IPS-NIHi7 (cell line): ENCODE data around the gene NSD1.
A peak's percentile ranks its signal among the peaks of the same experiment; 100 is the strongest.

Experiments
- DNase-seq: peaks from one replicate; pipeline ENCODE4 v3.0.0; 2012; ENCODE audit warnings: mixed read lengths; ENCODE audit errors: extremely low spot score

NSD1 gene

DNA sequence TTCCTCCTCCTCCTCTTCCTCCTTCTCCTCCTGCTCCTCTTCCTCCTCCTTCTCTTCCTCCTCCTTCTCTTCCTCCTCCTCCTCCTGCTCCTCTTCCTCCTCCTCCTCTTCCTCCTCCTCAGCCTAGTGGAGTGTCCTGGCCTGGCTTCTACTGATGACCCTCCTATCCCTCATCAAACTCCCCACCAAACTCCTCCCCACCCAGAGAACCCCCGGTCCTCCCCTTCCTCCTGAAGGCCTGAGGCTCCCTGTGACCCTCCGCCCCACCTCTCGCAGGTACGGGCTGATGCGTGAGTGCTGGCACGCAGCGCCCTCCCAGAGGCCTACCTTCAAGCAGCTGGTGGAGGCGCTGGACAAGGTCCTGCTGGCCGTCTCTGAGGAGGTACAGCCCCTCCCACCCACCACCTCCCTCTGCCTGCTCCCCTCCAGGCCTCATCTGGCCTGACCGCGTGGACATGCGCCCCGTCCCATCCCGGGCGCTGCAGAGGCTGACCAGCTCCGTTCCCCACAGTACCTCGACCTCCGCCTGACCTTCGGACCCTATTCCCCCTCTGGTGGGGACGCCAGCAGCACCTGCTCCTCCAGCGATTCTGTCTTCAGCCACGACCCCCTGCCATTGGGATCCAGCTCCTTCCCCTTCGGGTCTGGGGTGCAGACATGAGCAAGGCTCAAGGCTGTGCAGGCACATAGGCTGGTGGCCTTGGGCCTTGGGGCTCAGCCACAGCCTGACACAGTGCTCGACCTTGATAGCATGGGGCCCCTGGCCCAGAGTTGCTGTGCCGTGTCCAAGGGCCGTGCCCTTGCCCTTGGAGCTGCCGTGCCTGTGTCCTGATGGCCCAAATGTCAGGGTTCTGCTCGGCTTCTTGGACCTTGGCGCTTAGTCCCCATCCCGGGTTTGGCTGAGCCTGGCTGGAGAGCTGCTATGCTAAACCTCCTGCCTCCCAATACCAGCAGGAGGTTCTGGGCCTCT lies 36.3 kb upstream of the NSD1 start:
- DNase-seq: no peak

DNA sequence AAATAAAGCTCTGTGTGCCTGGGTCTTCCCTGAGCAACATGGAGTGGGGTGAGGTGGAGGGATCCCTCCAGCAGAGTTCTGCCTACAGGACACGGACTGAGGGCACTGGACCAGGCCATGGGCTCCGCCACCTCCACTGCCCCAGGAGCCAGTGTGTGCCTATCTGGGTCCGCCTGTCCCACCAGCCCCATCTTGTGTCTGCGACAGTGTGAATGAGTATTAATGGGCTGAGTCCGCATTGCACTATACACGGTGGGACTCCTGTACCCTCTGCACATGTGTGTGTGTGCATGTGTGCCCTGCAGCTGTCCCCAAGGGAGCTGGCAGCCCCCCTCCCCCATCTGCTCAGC lies 35.5 kb upstream of the NSD1 start:
- DNase-seq: no peak

DNA sequence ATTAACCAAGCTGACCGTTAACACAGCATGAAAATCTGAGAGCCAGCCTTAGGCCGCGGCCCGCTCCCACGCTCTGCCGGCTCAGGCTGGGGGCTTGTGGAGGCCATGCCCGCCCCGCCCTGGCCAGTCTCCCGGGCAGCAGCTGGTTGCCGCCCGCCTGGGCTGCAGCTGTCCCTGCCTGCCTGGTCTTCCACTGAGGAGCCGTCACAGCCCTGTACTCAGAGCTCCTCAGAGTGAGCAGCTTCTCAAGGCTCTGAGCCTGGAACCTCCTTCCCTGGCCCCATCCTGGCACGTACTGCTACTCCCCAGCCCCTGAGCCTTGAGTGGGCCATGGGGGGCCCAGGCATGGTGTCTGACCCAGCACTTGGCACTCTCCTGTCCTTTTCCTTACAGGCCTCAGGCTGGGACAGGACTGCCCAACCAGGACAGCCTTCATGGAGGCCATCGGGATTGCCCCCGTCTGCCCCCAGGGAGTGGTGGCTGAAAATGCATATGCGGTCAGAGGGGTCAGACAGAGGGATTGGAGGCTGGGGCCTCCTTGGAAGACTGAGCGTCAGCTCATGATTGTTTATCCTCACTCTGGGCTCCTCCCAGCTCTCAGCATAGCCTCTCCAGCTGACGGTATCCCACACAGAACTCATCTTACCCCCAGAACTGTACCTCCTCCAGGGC lies 35.0 kb upstream of the NSD1 start:
- DNase-seq: no peak

DNA sequence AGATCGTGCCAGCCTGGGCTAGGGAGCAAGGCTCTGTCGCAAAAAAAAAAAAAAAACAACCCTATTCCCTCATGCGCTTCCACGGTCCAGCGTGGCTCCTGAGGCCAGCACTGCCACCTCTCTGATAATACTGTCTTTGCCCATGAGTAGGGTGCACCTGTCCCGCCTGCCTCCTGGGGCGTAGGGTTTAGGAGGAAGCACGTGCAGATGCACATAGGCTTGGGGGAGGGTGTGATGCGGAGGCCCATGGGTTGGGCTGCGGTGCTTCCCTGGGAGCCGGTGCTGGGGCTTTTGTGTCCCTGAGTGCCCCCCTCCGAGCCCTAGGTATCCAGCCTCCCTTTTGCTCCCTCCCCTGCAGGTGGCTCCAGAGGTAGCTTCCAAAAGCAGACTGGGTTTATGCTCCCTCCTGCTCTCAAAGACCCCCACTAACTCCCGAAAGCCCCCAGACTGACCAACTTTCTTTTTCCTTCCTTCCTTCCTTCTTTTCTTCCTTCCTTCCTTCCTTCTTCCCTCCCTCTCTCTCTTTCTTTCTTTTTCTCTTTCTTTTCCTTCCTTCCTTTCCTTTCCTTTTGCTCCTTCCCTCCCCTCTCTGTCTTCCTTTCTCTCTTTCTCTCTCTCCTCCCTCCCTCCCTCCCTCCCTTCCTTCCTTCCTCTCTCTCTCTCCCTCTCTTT lies 34.0 kb upstream of the NSD1 start:
- DNase-seq: peak; percentile 57

DNA sequence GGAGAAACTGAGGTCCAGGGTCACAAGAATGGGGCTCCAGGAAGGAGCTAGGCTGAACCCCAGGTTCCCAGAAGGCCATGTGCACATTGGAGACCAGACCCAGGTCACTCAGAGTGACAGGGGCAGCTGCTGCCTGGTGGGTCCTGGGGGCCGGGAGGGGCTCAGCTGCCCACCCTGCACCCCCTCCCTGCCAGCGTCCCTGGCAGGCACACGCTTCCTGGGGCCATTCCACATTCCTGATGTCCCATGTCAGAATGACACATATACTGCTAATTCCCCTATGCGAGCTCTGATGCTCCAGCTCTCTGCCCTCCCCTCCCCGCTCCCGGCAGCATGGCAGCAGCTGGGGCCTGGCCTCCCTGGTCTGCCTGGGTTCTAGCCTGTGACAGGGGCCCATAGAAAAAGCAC lies 32.9 kb upstream of the NSD1 start:
- no peak for DNase-seq

DNA sequence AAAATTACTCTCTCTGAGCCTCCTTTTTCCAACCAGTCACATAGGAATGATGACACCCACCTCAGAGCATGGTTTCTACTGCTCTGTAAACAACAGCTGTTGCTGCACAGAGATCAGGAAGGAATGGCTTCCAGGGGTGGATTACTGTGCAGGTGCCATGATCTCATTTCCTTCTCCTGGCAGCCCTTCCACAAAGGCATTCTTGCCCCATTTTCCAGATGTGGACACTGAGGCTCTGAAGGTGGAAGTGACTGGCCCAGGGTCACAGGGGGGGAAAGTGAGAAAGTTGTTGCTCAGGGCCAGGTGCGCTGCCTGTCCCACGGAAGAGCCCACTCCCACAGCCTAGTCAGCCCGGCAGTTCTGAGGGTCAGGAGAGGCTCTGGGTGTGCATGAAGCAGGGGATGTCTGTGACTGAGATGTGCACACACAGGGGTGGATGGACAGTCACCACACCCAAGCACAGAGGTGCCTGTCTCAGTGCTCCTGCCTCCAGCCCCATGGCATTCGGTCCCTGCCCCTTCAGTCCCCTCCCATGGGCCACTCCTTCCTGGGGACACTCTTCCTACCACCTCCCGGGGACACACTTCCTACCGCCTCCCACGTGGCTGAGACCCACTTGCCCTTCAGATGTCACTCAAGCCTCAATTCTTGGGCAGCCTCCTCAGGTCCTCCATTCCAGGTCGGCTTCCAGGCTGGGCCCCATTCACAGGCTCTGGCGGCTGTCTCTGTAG lies 29.9 kb upstream of the NSD1 start:
- DNase-seq: no peak

DNA sequence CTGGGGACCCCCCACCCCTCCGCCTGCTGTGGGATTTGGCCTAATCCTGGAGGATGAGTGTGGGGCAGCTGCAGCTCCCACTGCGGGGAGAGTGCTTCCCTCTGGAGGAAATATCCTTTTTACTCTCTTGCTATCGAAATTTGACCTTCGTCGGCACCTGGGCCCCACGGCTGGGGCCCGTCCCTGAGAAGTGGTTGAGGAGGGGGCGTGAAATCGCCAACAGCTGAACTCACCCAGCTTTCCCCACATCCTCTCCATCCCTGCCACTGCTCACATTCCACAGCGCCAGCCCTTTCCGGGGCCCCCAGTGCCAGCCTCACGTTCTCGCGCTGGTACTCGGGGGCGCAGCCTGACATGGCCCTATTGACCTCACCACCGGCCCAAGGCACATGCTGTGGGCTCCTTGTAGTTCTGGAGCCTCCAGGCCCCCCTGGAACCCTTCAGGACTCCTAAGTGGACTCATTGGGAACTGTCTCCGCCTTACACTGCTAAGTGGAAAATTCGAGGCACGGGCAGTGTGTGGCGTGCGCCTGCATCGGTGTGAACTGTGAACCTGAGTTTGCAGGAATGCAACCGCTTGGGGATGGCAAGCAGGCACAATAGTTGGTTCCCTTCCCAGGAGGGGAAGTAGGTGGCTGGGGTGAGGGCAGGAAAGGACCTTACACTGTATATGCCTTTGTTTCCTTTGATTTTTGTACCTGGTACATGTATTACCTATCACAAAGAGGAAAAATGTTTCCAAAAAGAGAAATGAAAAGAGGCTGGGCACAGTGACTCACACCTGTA lies 27.7 kb upstream of the NSD1 start:
- DNase-seq: no peak

DNA sequence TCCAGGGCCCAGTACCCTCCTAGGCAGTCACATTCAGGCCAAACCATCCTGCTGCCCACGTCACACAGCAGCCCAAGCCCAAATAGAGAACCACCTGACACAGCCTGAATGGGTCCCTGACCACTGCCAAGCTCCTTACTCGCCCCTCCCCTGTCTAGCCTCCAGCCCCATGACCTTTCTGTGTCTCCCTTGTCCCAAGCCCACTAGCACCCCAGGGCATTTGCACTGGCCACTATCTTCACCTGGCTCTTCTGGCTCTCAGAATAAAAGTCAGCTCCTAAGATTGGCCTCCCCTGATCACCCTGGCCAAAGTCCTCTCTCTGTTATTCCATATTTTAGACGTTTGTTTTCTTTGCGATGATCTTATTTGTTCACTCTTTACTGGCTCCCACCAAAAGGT lies 26.4 kb upstream of the NSD1 start:
- DNase-seq: no peak

DNA sequence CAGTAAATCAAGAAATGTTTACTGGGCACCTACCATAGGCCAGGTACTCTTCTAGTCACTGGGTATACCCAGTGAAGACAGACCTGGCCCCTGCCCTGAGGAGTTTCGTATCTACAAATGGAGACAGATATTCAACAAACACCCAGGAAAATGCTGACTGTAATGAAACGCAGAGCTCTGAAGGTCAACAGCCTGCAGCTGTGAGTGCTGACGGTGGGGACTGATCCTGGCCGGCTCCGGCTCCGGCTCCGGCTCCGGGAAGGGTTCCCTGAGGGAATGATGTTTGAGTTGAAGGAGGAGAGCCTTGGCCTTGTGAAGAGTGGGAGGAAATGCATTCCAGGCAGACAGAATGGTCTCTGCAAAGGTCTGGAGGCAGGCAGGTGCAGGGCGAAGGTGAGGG lies 23.8 kb upstream of the NSD1 start:
- DNase-seq: no peak

DNA sequence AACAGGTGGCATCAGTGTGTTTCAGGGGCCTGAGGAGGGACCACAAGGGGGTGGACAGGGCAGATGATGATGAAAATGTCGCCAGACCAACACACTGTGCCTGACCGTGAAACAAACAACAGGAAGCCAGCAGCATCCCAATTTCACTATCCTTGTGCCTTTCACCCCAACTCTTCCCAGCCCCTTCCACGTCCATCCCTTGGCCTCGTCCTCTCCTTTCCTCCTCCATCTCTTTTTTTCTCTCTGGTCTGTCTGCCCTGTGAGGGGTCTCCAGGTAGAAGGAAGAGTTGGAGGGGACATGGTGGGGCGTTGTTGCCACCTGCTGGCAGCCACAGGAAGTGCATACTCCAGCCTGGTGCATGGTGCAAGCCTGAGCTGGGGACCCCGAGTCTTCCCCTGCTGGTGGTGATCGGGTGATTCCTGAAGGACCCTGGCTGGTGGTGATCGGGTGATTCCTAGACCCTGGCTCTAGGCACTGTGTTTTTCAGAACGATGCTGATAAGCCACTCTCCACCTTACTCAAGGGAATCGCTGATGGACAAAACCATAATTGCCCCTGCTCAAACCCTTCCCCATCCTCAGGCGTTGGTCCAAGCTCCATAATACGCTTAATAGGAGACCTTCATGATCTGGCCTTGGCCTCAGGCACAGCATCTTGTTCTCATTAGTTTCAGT lies 21.7 kb upstream of the NSD1 start:
- DNase-seq: peak; percentile 94

DNA sequence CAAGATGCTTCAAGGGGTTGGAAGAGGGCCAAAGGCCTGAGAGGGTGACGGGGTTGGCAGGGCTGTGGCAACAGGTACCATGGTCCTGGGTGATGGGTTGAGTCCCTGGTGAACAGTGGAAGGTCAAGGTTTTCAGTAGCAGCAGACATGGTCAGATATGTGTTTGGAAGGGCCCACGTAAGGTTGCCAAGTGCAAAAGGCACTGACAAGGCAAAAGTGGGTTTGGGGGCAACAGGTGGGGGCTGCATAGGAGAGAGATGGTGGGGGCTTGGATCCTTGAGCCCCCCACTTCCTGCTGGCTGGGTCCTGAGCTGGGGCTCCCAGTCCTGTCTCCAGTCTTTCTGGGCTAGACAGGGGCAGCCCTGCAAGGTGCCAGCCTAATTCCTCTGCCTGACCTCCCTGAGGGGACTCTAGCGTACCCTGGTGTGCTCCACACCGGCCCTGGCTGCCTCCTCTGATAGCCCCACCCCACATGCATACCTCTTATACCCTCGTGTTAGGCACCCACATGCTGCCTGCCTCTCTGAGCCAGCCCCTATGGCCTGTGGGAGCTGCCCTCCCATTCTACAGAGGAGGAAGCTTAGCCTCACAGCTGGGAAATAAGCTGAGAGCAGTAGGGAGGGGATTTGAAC lies 20.9 kb upstream of the NSD1 start:
- no peak for DNase-seq

DNA sequence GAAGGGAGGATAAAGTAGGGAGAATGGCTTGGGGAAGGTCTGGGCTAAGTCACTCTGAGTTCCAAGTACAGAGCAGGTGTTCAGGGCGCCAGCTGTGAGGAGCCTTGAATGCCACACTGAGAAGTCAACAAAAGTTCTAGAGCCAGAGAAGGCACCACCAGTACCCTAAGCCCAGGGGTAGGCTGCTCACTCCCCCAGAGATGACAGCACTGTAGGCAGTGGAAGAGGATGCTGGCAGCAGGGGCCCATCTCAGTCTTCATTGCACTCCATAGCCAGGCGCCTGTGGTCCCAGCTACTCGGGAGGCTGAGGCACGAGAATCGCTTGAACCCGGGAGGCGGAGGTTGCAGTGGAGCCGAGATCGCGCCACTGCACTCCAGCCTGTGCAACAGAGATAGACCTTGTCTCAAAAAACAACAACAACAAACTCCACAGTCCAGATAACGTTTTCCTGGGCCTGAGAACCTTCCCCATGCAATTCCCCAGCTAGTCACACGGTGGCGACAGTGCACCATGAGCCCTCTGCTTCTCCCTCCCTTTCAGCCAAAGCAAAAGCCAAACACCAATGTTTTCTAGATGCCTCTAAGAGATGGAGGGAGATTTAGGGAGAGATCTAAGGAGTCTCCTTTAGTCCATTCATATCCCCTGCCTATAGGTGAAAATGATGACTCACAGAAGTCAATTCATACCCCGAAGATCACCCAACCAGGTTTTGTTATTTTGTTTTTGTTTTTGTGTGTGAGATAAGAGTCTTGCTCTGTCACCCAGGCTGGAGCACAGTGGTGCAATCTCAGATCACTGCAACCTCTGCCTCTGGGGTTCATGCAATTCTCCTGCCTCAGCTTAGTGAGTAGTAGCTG lies 19.8 kb upstream of the NSD1 start:
- DNase-seq: peak; percentile 85

DNA sequence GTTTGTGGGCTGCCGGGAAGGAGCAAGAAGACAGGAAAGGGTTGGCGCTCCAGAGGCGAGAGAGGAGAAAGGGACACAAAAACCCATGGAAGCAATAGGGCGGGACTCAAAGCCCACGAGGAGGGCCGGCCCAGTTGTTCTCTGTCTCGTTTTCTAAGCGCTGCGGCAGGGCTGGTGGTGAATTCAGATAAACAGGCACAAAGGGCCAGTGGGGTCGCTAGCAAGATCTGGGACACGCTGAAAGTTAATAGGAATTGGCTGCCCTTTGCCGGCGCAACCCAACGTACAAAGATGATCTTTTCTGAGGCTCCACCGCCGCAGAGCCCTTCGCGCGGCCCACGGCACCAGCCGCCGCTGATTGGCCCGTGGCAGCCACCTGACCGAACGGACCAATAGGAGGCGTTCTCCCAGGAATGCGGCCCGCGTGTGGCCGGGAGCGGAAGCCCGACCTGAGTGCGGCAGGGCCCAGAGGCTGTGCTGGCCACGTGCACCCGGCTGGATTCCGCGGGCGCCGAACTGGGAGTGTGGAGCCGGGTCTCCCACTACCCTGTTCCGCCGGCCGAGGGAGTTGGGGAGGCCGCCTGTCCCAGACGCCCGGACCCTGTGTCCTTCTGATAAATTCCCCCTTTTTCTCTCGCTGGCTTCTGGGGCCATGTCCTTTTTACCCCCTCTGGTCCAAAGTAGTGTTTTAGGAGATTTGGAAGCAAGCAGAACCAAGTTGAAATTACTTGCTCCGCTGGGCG lies 16.8 kb upstream of the NSD1 start:
- peak; percentile 96 for DNase-seq

DNA sequence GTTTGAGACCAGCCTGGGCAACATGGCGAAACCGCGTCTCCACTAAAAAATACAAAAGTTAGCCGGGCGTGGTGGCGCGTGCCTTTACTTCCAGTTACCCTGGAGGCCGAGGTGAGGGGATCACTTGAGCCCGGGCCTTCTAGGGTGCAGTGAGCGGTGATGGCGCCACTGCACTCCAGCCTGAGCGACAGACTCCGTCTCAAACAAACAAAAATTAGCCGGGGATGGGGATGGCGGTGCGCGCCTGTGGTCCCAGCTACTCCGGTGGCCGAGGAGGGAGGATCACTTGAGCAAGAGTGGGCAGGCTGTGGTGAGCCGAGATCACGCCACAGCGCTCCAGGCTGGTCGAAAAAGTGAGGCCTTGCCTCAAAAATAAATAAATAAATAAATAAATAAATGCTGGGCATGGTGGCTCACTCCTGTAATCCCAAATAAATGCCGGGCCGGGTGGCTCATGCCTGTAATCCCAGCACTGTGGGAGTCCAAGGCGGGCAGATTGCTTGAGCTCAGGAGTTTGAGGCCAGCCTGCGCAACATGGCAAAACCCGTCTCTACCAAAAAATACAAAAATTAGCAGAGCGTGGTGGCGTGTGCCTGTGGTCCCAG lies 16.0 kb upstream of the NSD1 start:
- DNase-seq: no peak

DNA sequence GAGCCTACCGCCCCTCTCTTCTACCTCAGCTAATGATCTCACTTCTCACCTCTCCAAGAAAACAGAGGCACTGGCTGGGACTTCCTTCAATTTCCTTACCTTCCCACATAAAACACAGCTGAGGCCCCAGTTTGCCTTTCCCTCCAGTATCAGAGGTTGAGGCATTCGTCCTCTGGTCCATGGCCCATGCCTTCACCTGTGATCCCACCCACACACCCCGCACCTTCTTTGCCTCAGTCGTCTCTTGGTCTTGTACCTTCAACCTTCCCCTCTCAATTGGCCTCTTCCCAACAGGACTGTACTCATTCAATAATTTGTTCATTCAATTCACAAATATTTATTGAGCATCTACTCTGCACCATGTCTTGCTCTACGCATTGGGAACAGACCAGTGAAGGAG lies 11.0 kb upstream of the NSD1 start:
- DNase-seq: no peak

DNA sequence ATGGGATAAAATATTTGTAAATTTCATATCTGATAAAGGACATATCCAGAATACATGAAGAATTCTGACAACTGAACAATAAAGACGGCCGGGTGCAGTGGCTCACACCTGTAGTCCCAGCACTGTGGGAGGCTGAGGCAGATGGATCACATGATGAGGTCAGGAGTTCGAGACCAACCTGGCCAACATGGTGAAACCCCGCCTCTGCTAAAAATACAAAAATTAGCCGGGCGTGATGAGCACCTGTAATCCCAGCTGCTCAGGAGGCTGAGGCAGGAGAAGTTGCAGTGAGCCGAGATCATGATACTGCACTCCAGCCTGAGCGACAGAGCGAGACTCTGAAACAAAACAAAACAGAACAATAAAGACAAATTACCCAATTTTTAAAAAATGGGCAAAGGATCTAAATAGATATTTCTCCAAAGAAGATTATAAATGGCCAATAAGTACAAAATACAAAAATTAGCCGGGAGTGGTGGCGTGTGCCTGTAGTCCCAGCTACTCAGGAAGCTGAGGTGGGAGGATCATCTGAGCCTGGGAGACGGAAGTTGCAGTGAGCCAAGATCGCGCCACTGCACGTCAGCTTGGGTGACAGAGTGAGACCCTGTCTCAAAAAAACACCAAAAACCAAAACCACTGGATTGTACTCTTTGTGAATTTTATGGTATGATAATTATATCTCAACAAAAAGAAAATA lies 9.6 kb upstream of the NSD1 start:
- DNase-seq: no peak

DNA sequence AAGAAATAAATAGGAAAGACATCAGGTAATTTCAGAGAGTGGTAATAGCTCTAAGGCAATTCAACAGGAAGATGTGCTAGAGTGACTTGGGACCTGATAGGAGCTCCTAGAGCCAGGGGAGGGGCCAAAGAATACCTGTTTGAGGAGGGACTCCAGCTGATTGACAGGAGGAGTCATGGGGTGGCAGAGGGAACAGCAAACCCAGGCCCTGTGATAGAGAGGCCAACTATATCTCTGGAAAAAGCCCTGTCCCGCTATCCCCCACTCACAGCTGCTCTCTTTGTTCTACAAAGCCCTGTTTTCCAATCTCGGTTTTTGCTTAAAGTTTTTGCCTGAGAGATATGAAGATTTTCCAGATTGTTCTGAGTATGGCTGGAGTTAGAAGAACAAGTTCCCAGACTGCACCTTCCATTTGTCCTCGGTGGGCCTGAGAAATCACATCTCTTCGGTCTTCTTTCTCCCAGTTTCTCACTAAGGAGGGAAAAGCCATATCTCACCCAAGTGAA lies 9.0 kb upstream of the NSD1 start:
- DNase-seq: peak; percentile 82
